Activated T-cell treated with anti-CD3 and anti-CD28 coated beads for 1 hour (primary cell): ENCODE results near the gene AJAP1.

ENCODE experiments used
- DNase-seq: peaks from one replicate; pipeline ENCODE4 v3.0.0-alpha.2; 2020; ENCODE audit warnings: low read depth

The AJAP1 gene

DNA sequence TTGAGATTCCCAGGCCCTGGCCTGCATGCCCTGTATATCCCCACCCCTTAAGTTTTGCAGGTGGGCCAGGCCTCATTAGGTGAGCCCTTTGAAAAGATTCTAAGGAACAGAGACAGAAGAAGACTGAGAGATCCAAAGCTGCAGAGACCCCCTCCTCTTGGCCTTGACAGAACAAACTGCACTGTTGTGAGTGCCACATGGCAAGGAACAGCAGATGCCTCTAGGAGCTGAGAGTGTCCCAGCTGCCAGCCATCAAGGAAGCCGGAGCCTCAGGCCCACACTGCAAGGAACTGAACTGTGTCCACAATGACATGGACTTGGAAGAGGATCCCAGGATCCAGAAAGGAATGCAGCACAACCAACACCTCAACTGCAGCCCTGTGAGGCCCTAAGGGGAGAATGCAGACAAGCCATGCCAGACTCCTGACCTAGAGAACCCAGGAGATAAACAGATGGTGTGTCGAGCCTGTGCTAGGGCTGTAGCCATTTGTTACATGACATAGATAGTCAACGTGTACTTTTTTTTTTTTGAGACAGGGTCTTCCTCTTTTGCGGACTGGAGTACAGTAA, 182.7 kb downstream of the AJAP1 start:
- no peak for DNase-seq

DNA sequence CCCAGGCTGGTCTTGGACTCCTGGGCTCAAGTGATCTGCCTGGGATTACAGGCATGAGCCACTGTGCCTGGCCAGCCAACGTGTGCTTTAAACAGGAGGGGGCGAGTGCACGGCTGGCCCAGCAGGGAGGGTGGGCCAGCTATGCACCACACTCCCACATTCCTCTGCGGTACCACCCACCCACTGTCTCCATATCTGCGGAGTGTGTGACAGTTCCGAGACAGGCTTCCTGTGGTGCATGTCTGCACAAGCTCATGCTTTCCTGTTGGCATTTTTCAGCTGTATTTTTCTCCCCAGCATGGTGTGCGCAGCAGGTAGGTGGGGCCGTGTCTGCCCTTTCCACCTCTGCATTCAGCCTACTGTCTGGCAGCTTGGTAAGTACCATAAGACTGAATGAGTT, 183.3 kb downstream of the AJAP1 start:
- no peak for DNase-seq

DNA sequence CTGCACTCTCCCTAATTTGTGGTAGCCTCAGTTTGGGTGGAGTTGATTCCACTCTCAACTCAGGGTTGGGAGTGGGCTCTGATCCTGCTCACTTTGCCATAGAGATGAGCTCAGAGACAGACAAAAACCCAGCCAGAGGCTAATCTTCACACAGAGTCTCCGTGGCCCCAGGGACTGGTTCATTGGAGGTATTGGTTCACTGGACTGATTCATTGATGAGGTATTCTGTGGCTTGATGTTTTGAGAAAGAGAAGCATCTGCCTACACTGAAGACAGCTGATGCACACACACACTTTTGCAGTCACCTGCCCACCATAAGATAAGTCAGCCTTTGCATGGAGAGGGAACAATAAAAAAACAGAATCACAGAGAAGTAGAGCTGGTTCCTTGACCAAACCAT, 183.8 kb downstream of the AJAP1 start:
- DNase-seq = no peak
